NT2/D1 (cell line): ENCODE measurements around the gene SLC4A4.

Experiments
- SUZ12 ChIP-seq: IDR thresholded peaks from 2 replicates; pipeline ENCODE4 v1.6.1; 2011; ENCODE audit not compliant: insufficient read length, insufficient read depth; ENCODE audit errors: extremely low read depth
- YY1 ChIP-seq: IDR thresholded peaks from 2 replicates; pipeline ENCODE4 v1.6.1; 2011; ENCODE audit not compliant: insufficient read length, insufficient read depth

GRCh38 chr4:71304289-71304850 lies 34.5 kb upstream of the SLC4A4 start:
- TF ChIP-seq YY1 = no peak
- no peak for TF ChIP-seq SUZ12
